ENCODE results near the gene AXIN1. TPM values are rescaled to one million over a fixed set of nuclear protein-coding genes. Genes with fewer than 3 reads are reported as not detected.
"Not testable (repeated sequence)": the region's sequence is repeated elsewhere in the genome, so short reads cannot be mapped to it uniquely, and the experiment has no call there.

The AXIN1 gene
- total RNA-seq, 2 donors from 2014 or later = 14.8 TPM

- H3K9me3 ChIP-seq = no peaks in the 10 kb centered on the region
- peaks cover 44% of the 10 kb centered on the region for H3K4me1 ChIP-seq
- H3K36me3 ChIP-seq (replicated peaks in 1 of 2; ENCODE audit: insufficient read depth in 1 of 2, low read depth in 2 of 2) = no peaks in the 10 kb centered on the region
- whole genome bisulfite sequencing, 2 donors = 43 to 60% methylated on average over 1 to 21 of the region's 24 CpGs
- DNase-seq (peak in 1 of 4 donors; percentile 38), ATAC-seq (peak; percentile 15)
- intact Hi-C loops (cut with DNase I) = no loop called here
- no peaks in the 10 kb centered on the region for H3K27me3 ChIP-seq
- TF ChIP-seq POLR2A (IDR thresholded peaks at IDR 0.05) (no peak), CTCF (IDR thresholded peaks at IDR 0.05) (no peak)
- no peak overlapping the region for H3K4me3 ChIP-seq
- H3K27ac ChIP-seq = peak overlapping the region; percentile 77 to 84 (median 82)
Measured at GRCh38 chr16:269061-269796, 83.3 kb downstream of the AXIN1 start.

GRCh38 chr16:268141-269053 lies 84.1 kb downstream of the AXIN1 start:
- Histone ChIP-seq H3K36me3 (replicated peaks in 1 of 2; ENCODE audit: insufficient read depth in 1 of 2, low read depth in 2 of 2) (peaks cover 2 to 3% of the 10 kb centered on the region in 2 donors), H3K27ac (peak overlapping the region; percentile 77 to 84 (median 82)), H3K27me3 (no peaks in the 10 kb centered on the region), H3K4me3 (no peak overlapping the region), H3K4me1 (peaks cover 36% of the 10 kb centered on the region), H3K9me3 (no peaks in the 10 kb centered on the region)
- TF ChIP-seq CTCF (IDR thresholded peaks at IDR 0.05) (no peak), POLR2A (IDR thresholded peaks at IDR 0.05) (peak; percentile 24 to 66 (median 52))
- DNase-seq (peak; percentile 71 to 91 (median 86)), ATAC-seq (peak; percentile 76)
- 24 to 40% methylated on average over 19 to 40 of the region's 40 CpGs for WGBS, 2 donors
- intact Hi-C loops (cut with DNase I) = no loop called here

GRCh38 chr16:267562-267961 lies 85.0 kb downstream of the AXIN1 start:
- intact Hi-C loops (cut with DNase I); H3K9me3 ChIP-seq; DNase-seq; H3K27ac ChIP-seq; H3K27me3 ChIP-seq; H3K36me3 ChIP-seq (replicated peaks in 1 of 2; ENCODE audit: insufficient read depth in 1 of 2, low read depth in 2 of 2); H3K4me3 ChIP-seq; ATAC-seq: not testable (repeated sequence)
- H3K4me1 ChIP-seq = peaks cover 31% of the 10 kb centered on the region
- WGBS, 2 donors = 81 to 85% methylated on average over 17 of the region's 17 CpGs

GRCh38 chr16:266258-267164 lies 86.0 kb downstream of the AXIN1 start:
- WGBS, 2 donors = 73 to 78% methylated on average over 15 to 25 of the region's 25 CpGs
- peak in 1 of 4 donors; percentile 23 for DNase-seq
- H3K4me3 ChIP-seq = no peak overlapping the region
- intact Hi-C loops (cut with DNase I) = no loop called here
- no peaks in the 10 kb centered on the region for H3K9me3 ChIP-seq
- H3K36me3 ChIP-seq (replicated peaks in 1 of 2; ENCODE audit: insufficient read depth in 1 of 2, low read depth in 2 of 2) = peaks cover 4 to 6% of the 10 kb centered on the region in 2 donors
- ATAC-seq = no peak
- no peak overlapping the region for H3K27ac ChIP-seq
- H3K4me1 ChIP-seq = peaks cover 33% of the 10 kb centered on the region
- TF ChIP-seq POLR2A (IDR thresholded peaks at IDR 0.05) (no peak), CTCF (IDR thresholded peaks at IDR 0.05) (no peak)
- H3K27me3 ChIP-seq = no peaks in the 10 kb centered on the region
